Measurements from ENCODE around the gene MMP15. TPM values are rescaled to one million over a fixed set of nuclear protein-coding genes. Genes with fewer than 3 reads are reported as not detected.

MMP15 gene
- polyA plus RNA-seq, 1 of the 3 experiments (the other 2 are of a cell fraction) = 3.1 TPM

GRCh38 chr16:58085171-58085570, 59.6 kb downstream of the MMP15 start:
- Histone ChIP-seq H3K79me2 (ENCODE audit: insufficient read depth) (no peaks in the 10 kb centered on the region), H3K9ac (no peak overlapping the region), H3K9me3 (no peaks in the 10 kb centered on the region), H3F3A (replicated peaks; ENCODE audit: insufficient read depth) (peaks cover 6% of the 10 kb centered on the region), H4K20me1 (ENCODE audit: insufficient read depth) (no peaks in the 10 kb centered on the region), H3K4me1 (ENCODE audit: control insufficient read depth in 1 of 2, insufficient read depth in 2 of 2, low read depth in 1 of 2, low read length in 1 of 2) (no peaks in the 10 kb centered on the region; a peak in 1 of 4 replicates), H3K9me2 (no peaks in the 10 kb centered on the region), H3K27ac (ENCODE audit: low read depth in 2 of 2, low read length in 1 of 2) (no peak overlapping the region), H3K27me3 (ENCODE audit: insufficient read depth) (no peaks in the 10 kb centered on the region), H3K4me2 (no peak overlapping the region), H3K36me3 (replicated peaks in 1 of 2; ENCODE audit: control insufficient read depth in 1 of 2, insufficient read depth in 2 of 2, low read length in 1 of 2) (no peaks in the 10 kb centered on the region), H3K4me3 (ENCODE audit: low read depth in 2 of 2, low read length in 1 of 2) (no peak overlapping the region), H2AFZ (ENCODE audit: low read depth) (no peak overlapping the region)
- no peak for DNase-seq
- TF ChIP-seq TAF1 (IDR thresholded peaks at IDR 0.05; ENCODE audit: borderline replicate concordance, low read depth, low read length) (no peak), FOXJ3 (CRISPR knock-in tag; IDR thresholded peaks at IDR 0.05) (no peak), EP300 (IDR thresholded peaks at IDR 0.05; ENCODE audit: borderline replicate concordance in 1 of 2, low read depth in 1 of 2, low read length in 1 of 2) (no peak), GATA2 (CRISPR knock-in tag; IDR thresholded peaks at IDR 0.05) (no peak), ELF1 (IDR thresholded peaks at IDR 0.05) (no peak), RFX5 (IDR thresholded peaks at IDR 0.05; ENCODE audit: low read length) (no peak), YY1 (IDR thresholded peaks at IDR 0.05; ENCODE audit: low read depth) (no peak), REST (IDR thresholded peaks at IDR 0.05; ENCODE audit: low read depth, low read length) (no peak), POLR2AphosphoS5 (IDR thresholded peaks at IDR 0.05; ENCODE audit: low read depth, low read length) (no peak), SMC3 (IDR thresholded peaks at IDR 0.05; ENCODE audit: low read depth, low read length) (no peak), USF2 (IDR thresholded peaks at IDR 0.05; ENCODE audit: borderline replicate concordance, low read depth, low read length) (no peak), NFIC (IDR thresholded peaks at IDR 0.05; ENCODE audit: borderline replicate concordance) (no peak), TEAD4 (IDR thresholded peaks at IDR 0.05; ENCODE audit: borderline replicate concordance, insufficient read depth) (no peak), PBX3 (IDR thresholded peaks at IDR 0.05) (no peak), SIN3A (IDR thresholded peaks at IDR 0.05; ENCODE audit: borderline replicate concordance, low read depth, low read length) (no peak), FOXM1 (IDR thresholded peaks at IDR 0.05; ENCODE audit: low read depth) (no peak)
- TF ChIP-seq, protein P1, sequence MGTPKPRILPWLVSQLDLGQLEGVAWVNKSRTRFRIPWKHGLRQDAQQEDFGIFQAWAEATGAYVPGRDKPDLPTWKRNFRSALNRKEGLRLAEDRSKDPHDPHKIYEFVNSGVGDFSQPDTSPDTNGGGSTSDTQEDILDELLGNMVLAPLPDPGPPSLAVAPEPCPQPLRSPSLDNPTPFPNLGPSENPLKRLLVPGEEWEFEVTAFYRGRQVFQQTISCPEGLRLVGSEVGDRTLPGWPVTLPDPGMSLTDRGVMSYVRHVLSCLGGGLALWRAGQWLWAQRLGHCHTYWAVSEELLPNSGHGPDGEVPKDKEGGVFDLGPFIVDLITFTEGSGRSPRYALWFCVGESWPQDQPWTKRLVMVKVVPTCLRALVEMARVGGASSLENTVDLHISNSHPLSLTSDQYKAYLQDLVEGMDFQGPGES (IDR thresholded peaks at IDR 0.05; ENCODE audit: low read depth, low read length) = no peak
- TF ChIP-seq, protein P2, sequence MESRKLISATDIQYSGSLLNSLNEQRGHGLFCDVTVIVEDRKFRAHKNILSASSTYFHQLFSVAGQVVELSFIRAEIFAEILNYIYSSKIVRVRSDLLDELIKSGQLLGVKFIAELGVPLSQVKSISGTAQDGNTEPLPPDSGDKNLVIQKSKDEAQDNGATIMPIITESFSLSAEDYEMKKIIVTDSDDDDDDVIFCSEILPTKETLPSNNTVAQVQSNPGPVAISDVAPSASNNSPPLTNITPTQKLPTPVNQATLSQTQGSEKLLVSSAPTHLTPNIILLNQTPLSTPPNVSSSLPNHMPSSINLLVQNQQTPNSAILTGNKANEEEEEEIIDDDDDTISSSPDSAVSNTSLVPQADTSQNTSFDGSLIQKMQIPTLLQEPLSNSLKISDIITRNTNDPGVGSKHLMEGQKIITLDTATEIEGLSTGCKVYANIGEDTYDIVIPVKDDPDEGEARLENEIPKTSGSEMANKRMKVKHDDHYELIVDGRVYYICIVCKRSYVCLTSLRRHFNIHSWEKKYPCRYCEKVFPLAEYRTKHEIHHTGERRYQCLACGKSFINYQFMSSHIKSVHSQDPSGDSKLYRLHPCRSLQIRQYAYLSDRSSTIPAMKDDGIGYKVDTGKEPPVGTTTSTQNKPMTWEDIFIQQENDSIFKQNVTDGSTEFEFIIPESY (IDR thresholded peaks at IDR 0.05; ENCODE audit: borderline replicate concordance, low read depth) = no peak
- TF ChIP-seq, protein P3, sequence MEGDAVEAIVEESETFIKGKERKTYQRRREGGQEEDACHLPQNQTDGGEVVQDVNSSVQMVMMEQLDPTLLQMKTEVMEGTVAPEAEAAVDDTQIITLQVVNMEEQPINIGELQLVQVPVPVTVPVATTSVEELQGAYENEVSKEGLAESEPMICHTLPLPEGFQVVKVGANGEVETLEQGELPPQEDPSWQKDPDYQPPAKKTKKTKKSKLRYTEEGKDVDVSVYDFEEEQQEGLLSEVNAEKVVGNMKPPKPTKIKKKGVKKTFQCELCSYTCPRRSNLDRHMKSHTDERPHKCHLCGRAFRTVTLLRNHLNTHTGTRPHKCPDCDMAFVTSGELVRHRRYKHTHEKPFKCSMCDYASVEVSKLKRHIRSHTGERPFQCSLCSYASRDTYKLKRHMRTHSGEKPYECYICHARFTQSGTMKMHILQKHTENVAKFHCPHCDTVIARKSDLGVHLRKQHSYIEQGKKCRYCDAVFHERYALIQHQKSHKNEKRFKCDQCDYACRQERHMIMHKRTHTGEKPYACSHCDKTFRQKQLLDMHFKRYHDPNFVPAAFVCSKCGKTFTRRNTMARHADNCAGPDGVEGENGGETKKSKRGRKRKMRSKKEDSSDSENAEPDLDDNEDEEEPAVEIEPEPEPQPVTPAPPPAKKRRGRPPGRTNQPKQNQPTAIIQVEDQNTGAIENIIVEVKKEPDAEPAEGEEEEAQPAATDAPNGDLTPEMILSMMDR (IDR thresholded peaks at IDR 0.05) = no peak
- 76% methylated on average over 10 of the region's 11 CpGs for WGBS (ENCODE audit: low lambda C conversion rate)
- ChIA-PET POLR2A (no interaction called here), CTCF (no interaction called here)
